Measurements from ENCODE around the gene FSIP1.

Gene FSIP1

GRCh38 chr15:39792025-39792843 lies 9.6 kb upstream of the FSIP1 start:
- no peak for FAIRE-seq

DNA sequence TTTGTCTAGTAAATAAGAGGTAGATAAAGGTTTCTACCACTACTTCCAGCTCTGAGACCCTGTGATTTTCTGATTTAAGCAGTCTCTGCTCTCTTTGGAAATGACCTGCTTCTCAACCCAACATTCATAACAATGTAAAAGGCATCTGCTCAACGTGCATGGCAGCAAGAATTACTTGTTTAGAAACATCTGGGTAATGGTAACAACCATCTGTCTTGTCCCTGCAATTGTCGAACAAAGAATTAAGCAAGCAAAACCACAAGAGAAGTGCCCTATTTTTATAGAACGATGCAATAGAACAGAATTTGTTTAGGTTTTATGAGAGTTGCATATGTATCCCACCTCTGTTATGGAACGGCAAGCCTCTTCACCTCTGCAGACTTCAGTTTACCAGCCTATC lies 7.1 kb upstream of the FSIP1 start:
- FAIRE-seq = no peak

GRCh38 chr15:39788800-39789565 lies 6.3 kb upstream of the FSIP1 start:
- no peak for FAIRE-seq

GRCh38 chr15:39788108-39788507 lies 5.5 kb upstream of the FSIP1 start:
- FAIRE-seq = no peak

DNA sequence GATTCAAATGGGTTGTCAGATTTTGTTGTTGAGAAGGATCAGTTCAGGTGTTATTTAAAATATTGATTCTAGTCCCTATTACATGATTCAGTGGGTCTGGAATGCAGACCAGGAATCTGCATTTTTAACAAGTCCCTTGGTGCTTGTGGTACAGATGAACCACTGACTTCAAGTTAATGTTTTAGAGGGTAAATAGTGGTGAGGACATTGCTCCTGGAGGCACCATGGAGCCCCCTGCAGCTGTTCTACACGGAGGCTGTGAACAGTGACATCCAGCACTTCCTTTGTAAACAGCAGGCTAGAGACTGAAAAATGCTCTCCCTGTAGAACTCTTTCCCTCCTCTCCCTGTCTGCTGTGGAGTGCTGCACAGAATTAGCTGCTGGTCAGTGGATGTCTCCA lies 4.8 kb upstream of the FSIP1 start:
- no peak for FAIRE-seq

- peak; percentile 77 for FAIRE-seq
Observed at GRCh38 chr15:39786447-39787056, 3.9 kb upstream of the FSIP1 start.

DNA sequence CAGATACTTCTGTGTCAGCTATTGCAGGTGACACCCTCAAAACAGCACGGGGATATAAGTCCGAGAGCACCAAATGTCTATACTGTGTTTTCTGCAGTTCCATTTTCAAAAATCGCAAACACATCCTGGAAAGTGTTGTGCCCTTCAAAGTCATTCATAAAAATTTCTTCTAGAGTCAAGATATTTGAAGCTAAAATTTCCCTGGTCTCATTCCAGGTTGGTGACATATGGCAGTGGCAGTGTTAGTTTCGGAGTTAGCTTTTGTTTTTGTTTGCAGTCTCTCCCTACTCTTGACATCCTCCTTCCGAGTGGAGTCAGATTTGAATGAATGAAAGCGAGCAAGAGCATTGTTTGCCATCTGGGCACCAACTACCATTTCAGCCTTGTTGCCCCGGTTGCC lies 3.2 kb upstream of the FSIP1 start:
- FAIRE-seq = no peak

DNA sequence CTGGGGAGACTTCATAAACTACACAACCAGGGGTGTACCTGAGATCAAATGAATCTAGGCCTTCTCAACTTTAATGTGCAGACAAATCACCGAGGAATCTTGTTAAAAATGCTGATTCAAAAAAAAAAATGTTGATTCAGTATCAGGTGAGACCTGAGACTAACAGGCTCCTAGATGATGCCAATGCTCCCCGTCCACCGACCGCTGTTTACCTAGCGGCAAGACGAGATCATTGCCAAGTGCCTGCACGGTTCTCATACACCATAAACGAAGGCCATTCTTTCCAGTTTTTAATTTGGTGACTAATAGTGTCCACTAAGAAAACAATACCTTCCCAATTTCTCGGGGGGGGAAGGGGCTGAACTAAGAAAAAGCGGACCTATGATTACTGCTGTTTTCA lies 2.5 kb upstream of the FSIP1 start:
- FAIRE-seq = no peak

GRCh38 chr15:39784638-39785037 lies 2.0 kb upstream of the FSIP1 start:
- FAIRE-seq = no peak

DNA sequence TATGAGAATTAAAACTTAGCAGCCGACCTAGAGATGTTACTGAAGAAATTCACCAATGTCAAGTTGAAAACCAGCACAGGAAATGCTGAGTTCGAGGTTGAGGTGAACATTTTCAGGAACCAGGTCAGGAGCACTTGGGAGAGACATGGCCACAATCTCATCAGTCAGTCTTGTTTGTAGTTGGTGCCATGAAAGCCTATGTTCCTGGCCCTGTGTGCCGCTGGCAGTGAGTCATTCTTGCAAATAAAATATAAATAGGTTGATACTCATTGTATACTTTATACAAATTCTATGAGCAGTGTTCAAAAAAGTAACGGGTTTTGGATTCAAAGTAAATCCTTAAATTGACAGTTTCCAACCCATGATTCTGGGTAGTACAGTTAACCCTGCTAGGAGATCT lies 1.5 kb upstream of the FSIP1 start:
- no peak for FAIRE-seq

DNA sequence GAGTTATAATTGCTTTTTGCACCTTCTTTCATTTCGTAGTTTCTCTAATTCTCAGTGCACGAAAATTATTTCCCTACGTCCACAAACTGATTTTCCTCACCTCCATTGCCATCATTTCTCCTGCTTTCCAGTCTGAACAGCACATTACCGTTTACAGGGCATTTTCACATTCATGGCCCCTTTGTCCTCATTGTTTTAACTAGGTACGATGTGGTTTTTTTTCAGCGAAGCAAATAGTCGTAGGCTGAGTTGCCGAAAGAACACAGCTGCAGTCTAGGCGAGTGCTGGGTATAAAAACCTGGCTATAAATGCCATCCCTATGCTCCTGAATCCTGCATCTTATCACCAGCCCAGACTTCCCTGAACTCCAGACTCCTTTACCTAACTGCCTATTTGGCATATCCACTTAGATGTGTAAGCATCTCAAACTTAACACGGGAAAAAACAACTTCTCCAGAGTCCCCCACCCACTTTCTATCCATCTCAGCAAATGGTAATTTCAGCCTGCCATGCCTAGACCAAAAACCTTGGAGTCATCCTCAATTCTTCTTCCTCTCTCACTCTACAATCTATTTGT lies 691 bp upstream of the FSIP1 start:
- no peak for FAIRE-seq

- FAIRE-seq = no peak
Observed at GRCh38 chr15:39781967-39782302, 706 bp downstream of the FSIP1 start.

- FAIRE-seq = no peak
Observed at GRCh38 chr15:39781147-39781966, 1.3 kb downstream of the FSIP1 start.

GRCh38 chr15:39778021-39778420 lies 4.6 kb downstream of the FSIP1 start:
- no peak for FAIRE-seq

DNA sequence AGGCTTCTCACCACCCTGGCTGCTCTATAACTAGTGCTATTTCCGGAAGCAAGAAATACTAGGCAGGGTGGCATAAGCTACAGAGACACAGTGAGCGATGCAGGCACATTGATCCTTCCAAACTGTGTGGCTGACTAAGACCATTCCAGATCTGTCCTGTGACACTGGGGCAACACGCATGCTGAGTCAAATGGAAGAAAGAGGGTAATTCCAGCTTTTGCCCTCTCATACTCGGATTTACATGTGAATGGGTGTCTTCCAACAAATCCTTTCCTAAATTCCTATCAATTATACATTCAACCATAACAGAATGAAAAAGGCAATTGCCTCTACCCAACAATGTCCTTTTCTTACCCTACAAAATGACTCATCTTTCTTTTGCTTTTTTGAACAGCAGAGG lies 5.1 kb downstream of the FSIP1 start:
- FAIRE-seq = no peak

- no peak for FAIRE-seq
Observed at GRCh38 chr15:39776068-39776467, 6.6 kb downstream of the FSIP1 start.

DNA sequence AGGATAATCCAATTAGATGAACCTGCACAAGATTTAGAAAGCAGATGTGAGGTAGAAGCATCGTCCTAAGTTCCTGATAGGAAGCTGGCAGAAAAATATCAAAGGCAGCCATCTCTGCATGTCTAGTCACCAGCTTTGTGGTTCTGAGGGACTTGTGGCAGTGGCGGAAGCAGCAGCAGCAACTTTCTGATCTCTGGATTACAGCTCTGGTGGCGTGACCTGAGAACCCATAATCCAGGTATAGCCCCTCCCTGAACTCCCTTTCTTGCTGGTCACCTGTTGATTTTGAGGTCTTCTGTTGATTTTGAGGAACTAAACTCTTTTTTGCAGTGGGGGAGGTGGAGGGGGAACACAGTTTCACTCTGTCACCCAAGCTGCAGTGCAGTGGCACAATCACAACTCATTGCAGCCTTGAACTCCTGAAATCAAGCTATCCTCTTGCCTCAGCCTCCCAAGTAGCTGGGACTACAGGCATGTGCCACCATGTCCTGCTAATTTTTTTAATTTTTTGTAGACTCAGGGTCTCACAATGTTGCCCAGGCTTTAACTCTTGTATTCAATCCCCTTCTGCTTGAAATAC lies 7.9 kb downstream of the FSIP1 start:
- FAIRE-seq = no peak

DNA sequence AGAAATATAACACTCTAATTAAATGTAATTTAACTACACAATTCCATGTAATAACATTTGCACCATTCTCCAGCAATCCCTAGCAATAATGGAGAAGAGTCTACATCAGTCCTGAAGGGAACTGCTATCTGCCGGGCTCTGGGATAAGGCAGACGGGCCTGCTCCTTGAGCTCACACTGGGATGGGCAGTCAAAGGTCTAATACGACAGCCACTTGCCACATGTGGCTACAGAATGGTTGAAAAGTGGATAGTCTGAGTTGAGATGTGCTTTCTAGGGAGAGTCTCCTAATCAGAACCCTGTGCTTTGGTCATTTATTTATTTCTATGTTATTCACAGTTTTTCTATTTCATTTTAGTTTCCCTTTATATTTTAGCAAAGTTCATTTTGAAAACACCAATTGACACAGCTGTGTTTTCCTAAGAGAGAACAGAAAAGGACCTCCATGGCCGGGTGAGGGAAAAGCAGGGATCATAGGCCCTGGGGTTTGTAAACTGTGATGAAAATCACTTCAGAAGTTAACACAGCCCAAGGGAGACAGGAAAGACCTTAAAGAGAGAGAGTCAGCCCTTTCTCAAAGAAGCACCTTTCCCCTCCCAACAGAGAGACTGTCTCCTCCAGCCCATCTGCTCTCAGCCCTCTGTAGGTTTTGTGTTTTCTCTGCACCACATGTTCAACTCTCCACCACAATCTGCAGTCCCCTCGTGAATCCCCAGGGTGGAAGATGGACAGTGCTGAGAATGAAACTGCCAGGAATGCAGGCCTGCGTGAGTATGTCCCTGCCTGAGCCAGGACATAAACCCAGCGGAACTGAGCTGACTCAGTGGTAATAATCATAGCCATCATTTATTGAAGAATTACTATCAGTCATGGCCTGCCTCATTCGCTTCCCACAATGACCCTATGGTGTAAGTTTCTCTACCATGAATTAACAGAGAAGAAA lies 11.6 kb downstream of the FSIP1 start:
- no peak for FAIRE-seq

DNA sequence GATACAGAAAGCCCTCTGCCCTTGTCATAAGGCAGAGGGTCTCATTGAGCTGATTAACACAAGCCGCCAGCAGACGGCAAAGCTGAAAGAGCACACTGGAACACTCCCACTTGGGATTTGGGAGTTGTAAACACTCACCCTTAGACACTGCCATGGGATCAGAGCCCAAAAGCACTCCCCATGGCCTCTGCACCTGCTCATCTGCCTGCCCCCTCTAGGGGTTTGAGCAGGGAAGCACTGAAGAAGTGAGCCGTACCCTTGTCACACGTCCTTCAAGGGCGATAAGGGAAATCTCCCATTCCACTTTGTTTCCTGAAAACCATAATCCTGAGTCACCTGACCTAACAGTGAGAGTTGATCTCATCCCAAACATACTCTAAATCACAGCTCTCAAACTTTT lies 14.7 kb downstream of the FSIP1 start:
- FAIRE-seq = no peak

DNA sequence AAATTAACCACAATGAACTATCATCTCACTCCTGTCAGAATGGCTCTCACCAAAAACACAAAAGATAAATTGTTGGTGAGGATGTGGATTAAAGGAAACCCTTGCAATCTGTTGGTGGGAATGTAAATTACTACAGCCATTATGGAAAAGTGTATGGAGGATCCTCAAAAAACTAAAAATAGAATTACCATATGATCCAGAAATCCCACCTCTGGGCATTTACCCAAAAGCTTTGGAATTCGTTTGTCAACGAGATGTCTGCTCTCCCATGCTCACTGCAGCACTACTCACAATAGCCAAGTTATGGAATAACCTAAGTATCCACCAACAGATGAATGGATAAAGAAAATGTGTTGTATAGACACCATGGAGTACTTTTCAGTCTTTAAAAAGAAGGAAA lies 21.6 kb downstream of the FSIP1 start:
- FAIRE-seq = no peak

DNA sequence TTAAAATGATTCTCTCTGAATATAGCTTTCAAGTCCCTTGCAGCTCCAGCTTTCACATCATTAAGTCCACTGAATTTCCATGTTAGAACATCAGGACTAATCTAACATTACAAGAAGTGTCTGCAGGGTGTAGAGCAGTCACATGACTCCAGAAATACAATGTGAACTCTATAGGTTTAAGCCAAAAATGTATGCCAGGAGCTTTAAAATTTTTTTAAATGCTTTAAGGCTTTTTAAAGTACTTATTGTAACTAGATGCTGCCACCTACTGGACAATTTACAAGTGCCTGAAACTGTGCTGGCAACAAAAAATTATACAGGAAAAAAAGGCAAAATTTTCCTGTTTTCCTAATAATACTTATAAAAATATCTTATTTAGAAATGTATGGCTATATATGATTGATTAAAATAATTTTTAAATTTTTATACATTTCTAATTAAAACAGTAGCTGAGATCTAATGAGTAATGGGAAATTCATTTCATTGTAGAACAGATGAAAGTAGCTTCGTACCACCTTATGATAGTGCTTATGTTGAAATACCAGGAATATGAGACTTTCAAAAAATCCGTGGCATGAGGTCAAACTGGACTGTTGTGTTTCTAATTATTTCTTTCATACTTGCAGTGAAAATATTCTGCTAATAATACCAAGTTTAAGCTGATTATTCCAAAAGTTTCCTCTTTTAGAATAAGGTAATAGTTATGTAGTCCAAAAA lies 25.7 kb downstream of the FSIP1 start:
- peak; percentile 97 for FAIRE-seq

Data from A204.1 (cell line).